ENCODE measurements around the gene KAZN. TPM values are rescaled to one million over a fixed set of nuclear protein-coding genes. Genes with fewer than 3 reads are reported as not detected.

The KAZN gene
- total and polyA plus RNA-seq, 3 donors from 2014 or later, result 12.1 to 14.6 (median 13.8) TPM

DNA sequence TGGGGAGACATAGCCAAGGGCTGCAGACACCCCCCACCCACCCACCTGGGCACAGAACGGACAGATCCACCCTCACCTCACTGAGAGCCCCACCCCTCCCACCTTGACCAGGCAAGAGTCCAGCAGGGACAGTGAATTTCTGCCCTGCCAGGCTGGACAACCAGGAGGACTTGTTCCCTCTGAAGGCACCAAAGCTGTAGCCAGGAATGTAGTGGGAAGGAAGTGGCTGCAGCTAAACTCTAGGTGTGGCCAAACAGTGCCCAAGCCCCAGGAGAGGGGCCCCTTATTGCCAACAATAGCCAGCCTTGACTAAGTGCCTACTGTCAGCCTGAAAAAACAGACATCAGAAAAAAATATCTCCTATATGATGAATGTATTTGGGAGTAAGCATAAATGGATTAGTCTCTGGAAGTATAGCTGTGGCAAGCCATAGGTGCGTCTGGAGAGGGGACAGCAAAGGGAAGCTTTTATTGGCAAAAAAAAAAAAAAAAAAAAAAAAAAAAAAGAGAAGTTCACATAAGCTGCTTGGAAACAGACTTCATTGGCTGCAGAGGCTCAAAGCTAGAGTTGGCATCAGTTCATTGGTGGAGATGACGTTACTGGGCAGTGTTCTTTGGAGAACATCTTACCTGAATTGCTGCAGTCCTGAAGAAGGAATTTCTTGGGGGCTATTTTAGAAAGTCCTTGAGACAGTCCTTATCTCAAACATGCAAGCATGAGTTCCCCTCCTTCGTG is 490.9 kb downstream of the KAZN start:
- no peak for TF ChIP-seq POLR2A (IDR thresholded peaks at IDR 0.05)
- TF ChIP-seq, protein P1, sequence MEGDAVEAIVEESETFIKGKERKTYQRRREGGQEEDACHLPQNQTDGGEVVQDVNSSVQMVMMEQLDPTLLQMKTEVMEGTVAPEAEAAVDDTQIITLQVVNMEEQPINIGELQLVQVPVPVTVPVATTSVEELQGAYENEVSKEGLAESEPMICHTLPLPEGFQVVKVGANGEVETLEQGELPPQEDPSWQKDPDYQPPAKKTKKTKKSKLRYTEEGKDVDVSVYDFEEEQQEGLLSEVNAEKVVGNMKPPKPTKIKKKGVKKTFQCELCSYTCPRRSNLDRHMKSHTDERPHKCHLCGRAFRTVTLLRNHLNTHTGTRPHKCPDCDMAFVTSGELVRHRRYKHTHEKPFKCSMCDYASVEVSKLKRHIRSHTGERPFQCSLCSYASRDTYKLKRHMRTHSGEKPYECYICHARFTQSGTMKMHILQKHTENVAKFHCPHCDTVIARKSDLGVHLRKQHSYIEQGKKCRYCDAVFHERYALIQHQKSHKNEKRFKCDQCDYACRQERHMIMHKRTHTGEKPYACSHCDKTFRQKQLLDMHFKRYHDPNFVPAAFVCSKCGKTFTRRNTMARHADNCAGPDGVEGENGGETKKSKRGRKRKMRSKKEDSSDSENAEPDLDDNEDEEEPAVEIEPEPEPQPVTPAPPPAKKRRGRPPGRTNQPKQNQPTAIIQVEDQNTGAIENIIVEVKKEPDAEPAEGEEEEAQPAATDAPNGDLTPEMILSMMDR (IDR thresholded peaks at IDR 0.05), result no peak
- Histone ChIP-seq H3K27me3 (no peaks in the 10 kb centered on the region), H3K36me3 (ENCODE audit: low read depth, missing control alignments) (no peaks in the 10 kb centered on the region), H3K4me3 (no peak overlapping the region), H3K9me3 (no peaks in the 10 kb centered on the region), H3K4me1 (peaks cover 7% of the 10 kb centered on the region), H3K27ac (no peak overlapping the region)
- intact Hi-C loops (cut with DNase I; ENCODE audit: low total_unique reads), result no loop called here
- no peak for DNase-seq
- 39 to 46% methylated on average over 4 of the region's 4 CpGs for WGBS, 2 donors

DNA sequence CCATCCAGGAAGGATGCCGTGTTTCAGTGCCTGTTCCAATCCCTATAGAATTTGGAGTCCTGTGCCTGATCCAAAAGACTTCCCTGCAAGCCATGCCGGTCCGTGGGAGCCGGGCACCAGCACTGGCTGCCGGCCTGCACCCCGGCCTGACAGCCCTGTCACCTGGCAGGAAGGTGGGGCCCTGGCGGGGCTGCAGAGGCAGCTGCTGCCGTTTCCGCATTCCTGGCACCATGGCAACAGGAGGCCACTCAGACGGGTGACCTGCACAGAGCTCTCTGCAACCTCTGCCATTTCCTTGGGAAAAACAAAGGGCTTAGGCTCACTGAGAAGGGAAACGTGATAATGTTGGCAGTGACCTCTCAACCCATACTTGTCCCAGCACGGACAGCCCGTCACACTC is 491.9 kb downstream of the KAZN start:
- no peak overlapping the region for H3K4me3 ChIP-seq
- no peak overlapping the region for H3K27ac ChIP-seq
- DNase-seq, result peak; percentile 38
- no peaks in the 10 kb centered on the region for H3K27me3 ChIP-seq
- TF ChIP-seq, protein P1 (IDR thresholded peaks at IDR 0.05), result no peak
- TF ChIP-seq POLR2A (IDR thresholded peaks at IDR 0.05), result no peak
- H3K9me3 ChIP-seq, result no peaks in the 10 kb centered on the region
- H3K4me1 ChIP-seq, result peaks cover 7% of the 10 kb centered on the region
- 38 to 59% methylated on average over 6 to 13 of the region's 13 CpGs for WGBS, 2 donors
- intact Hi-C loops (cut with DNase I; ENCODE audit: low total_unique reads), result no loop called here
- no peaks in the 10 kb centered on the region for H3K36me3 ChIP-seq (ENCODE audit: low read depth, missing control alignments)

DNA sequence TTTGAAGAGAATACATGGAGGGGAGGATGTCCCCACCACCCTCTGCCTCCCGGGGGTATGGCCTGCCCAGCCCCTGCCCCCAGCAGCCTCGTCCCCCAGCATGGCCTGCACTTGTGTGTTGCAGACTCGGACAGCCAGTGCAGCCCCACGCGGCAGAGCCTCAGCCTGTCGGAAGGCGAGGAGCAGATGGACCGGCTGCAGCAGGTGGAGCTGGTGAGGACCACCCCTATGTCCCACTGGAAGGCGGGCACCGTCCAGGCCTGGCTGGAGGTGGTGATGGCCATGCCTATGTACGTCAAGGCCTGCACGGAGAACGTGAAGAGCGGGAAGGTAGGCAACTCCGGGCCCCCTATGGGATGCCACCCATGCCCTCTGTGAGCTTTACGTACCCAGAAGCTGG is 495.6 kb downstream of the KAZN start:
- WGBS, 2 donors, result 83 to 93% methylated on average over 9 to 16 of the region's 16 CpGs
- DNase-seq, result no peak
- Histone ChIP-seq H3K9me3 (no peaks in the 10 kb centered on the region), H3K27me3 (no peaks in the 10 kb centered on the region), H3K27ac (no peak overlapping the region), H3K4me1 (peaks cover 7% of the 10 kb centered on the region), H3K4me3 (no peak overlapping the region), H3K36me3 (ENCODE audit: low read depth, missing control alignments) (no peaks in the 10 kb centered on the region)
- intact Hi-C loops (cut with DNase I; ENCODE audit: low total_unique reads), result no loop called here
- TF ChIP-seq, protein P1 (IDR thresholded peaks at IDR 0.05), result no peak
- TF ChIP-seq POLR2A (IDR thresholded peaks at IDR 0.05), result no peak

DNA sequence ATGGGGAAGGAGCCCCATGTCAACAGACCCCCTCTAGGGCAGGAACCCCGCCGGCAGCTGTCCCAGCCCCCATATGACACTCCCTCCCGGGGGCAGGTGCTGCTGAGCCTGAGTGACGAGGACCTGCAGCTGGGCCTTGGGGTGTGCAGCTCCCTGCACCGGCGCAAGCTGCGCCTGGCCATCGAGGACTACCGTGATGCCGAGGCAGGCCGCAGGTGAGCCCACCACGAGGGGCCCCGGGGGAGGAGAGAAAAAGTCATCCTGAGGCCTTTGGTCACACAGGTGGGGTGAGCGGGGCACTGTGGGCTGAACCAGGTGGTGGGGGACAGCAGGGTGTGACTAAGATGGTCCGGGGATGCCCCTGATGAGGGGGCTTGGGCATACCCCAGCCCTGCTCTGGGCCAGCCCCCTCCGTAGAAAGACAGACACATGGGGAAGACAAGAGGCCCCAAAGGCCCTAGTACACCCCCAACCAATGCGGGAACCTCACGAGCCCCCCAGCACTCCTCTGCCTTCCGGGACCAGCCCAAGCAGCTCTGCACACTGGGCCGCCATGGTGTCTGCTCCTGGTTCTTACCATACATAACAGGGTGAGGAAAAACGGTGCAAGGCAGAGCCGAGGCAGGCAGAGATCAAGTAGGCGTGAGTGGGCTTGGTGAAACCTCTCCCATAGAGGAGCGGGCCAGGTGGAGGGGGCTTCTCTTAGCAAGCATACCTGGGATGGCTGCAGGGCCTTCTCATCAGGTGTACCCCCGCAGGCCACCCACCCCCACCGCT is 496.4 kb downstream of the KAZN start:
- peaks cover 5% of the 10 kb centered on the region for H3K4me1 ChIP-seq
- no peak overlapping the region for H3K27ac ChIP-seq
- no peaks in the 10 kb centered on the region for H3K27me3 ChIP-seq
- H3K36me3 ChIP-seq (ENCODE audit: low read depth, missing control alignments), result no peaks in the 10 kb centered on the region
- 93 to 96% methylated on average over 16 to 26 of the region's 26 CpGs for WGBS, 2 donors
- no peaks in the 10 kb centered on the region for H3K9me3 ChIP-seq
- no peak for DNase-seq
- no peak for TF ChIP-seq POLR2A (IDR thresholded peaks at IDR 0.05)
- TF ChIP-seq, protein P1 (IDR thresholded peaks at IDR 0.05), result no peak
- H3K4me3 ChIP-seq, result no peak overlapping the region
- intact Hi-C loops (cut with DNase I; ENCODE audit: low total_unique reads), result no loop called here

Measured in testis (tissue), 3 donors.